WTC11 (cell line): ENCODE data around the gene ZCCHC24.

Experiments used
- CREB1 ChIP-seq: sonication (generic); formaldehyde crosslinking; IDR thresholded peaks from 2 replicates; pipeline ENCODE4 v1.8.0; 2023; ENCODE audit warnings: mild to moderate bottlenecking, missing genetic modification reagents
- ELF4 ChIP-seq: sonication (generic); formaldehyde crosslinking; IDR thresholded peaks from 2 replicates; pipeline ENCODE4 v1.8.1; 2022; ENCODE audit warnings: low read depth, mild to moderate bottlenecking, moderate library complexity, missing genetic modification reagents
- ZNF121 ChIP-seq: sonication (generic); formaldehyde crosslinking; IDR thresholded peaks from 2 replicates; pipeline ENCODE4 v1.8.0; 2023; ENCODE audit warnings: missing genetic modification reagents
- TF ChIP-seq, protein P1 (sequence below): fragments of 200-600 bp; IDR thresholded peaks from 2 replicates; pipeline ENCODE4 v1.8.0; 2022; ENCODE audit warnings: antibody characterized with exemption
- TF ChIP-seq, protein P2 (sequence below): sonication (generic); formaldehyde crosslinking; IDR thresholded peaks from 2 replicates; pipeline ENCODE4 v1.8.1; 2023; ENCODE audit warnings: mild to moderate bottlenecking, moderate library complexity, missing genetic modification reagents
- TF ChIP-seq, protein P3 (sequence below): sonication (generic); formaldehyde crosslinking; IDR thresholded peaks from 2 replicates; pipeline ENCODE4 v1.8.1; 2023; ENCODE audit warnings: mild to moderate bottlenecking, missing genetic modification reagents, moderate library complexity

DNA sequence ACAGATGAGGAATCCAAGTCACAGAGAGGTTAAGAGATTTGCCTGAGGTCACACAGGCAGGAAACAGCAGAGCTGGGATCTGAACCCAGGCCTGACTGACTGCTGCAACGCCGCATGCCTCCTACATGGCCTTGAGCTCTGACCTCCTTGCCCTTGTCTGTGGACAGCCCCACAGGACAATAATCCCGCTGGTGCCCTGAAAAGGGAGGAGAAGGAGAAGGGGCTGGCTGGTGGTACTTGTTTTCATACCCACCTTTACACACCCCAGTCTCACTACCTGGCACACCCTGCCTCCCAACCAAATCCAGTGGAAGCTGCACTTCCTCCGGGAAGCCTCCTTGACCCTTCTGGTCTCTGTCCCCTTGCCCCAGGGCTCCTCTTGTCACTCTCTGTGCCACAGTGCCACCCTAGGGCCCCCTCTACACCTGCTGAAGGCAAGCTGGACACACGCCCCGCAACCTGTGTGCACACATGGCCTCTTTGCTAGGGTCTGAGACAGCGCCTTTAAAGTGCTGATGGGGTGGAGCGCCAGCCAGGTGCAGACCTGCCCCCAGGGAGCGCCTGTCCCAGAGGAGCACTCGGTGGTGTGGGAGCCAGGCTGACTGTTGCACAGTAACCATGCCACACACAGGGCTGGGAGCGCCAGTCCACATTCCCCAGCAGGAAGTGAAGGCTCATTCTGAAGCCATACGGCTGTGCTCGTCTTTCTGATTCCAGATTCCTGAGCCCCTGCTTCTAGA is 38.6 kb downstream of the ZCCHC24 start:
- TF ChIP-seq, protein P1, sequence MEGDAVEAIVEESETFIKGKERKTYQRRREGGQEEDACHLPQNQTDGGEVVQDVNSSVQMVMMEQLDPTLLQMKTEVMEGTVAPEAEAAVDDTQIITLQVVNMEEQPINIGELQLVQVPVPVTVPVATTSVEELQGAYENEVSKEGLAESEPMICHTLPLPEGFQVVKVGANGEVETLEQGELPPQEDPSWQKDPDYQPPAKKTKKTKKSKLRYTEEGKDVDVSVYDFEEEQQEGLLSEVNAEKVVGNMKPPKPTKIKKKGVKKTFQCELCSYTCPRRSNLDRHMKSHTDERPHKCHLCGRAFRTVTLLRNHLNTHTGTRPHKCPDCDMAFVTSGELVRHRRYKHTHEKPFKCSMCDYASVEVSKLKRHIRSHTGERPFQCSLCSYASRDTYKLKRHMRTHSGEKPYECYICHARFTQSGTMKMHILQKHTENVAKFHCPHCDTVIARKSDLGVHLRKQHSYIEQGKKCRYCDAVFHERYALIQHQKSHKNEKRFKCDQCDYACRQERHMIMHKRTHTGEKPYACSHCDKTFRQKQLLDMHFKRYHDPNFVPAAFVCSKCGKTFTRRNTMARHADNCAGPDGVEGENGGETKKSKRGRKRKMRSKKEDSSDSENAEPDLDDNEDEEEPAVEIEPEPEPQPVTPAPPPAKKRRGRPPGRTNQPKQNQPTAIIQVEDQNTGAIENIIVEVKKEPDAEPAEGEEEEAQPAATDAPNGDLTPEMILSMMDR, result no peak
- TF ChIP-seq, protein P2, sequence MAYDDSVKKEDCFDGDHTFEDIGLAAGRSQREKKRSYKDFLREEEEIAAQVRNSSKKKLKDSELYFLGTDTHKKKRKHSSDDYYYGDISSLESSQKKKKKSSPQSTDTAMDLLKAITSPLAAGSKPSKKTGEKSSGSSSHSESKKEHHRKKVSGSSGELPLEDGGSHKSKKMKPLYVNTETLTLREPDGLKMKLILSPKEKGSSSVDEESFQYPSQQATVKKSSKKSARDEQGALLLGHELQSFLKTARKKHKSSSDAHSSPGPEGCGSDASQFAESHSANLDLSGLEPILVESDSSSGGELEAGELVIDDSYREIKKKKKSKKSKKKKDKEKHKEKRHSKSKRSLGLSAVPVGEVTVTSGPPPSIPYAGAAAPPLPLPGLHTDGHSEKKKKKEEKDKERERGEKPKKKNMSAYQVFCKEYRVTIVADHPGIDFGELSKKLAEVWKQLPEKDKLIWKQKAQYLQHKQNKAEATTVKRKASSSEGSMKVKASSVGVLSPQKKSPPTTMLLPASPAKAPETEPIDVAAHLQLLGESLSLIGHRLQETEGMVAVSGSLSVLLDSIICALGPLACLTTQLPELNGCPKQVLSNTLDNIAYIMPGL, result no peak
- TF ChIP-seq ELF4 (CRISPR knock-in tag) (no peak), ZNF121 (CRISPR knock-in tag) (no peak), CREB1 (CRISPR knock-in tag) (no peak)
- TF ChIP-seq, protein P3, sequence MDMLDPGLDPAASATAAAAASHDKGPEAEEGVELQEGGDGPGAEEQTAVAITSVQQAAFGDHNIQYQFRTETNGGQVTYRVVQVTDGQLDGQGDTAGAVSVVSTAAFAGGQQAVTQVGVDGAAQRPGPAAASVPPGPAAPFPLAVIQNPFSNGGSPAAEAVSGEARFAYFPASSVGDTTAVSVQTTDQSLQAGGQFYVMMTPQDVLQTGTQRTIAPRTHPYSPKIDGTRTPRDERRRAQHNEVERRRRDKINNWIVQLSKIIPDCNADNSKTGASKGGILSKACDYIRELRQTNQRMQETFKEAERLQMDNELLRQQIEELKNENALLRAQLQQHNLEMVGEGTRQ (CRISPR knock-in tag), result no peak
